ENCODE measurements around the gene TAF1B.

DNA sequence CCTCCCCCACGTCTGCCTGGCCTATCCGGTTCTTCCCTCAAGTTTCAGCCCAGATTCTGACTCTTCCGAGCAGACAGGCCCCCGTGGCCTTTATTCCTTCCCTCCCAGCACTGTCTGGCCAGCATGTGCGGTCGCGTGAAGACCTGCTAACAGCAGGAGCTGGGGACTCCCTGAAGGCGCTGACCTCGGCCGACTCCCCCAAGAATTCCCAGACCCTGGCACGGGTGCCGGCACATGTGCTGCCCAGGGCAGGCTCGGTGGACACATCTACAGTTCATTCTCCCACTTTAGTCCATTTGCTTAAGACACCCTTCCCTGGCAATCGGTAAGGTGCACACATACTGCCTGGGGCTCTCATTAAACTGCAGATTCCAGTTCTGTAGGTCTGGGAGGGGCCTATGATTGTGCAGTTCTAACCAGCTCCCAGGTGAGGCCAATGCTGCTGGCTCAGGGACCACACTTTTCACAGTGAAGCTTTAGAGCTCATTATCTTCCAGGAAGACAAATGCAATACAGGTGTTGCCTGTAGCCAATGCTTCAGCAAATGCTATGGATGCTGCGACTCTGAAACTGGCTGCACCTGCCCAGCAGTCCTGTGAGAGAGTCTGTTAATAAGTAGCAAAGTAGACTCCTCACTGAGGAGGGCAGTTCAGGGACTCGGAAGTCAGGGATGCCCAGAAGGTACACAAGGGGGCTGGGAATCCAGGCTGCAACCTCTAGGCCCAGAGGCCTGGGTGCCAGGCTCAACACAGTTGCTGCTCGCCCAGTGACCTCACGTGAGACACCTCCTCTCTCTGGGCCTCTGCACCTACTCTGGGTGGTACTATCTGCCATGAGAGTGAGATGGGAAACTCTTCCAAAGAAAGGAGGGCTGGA is 45.4 kb upstream of the TAF1B start:
- TF ChIP-seq, protein P1, sequence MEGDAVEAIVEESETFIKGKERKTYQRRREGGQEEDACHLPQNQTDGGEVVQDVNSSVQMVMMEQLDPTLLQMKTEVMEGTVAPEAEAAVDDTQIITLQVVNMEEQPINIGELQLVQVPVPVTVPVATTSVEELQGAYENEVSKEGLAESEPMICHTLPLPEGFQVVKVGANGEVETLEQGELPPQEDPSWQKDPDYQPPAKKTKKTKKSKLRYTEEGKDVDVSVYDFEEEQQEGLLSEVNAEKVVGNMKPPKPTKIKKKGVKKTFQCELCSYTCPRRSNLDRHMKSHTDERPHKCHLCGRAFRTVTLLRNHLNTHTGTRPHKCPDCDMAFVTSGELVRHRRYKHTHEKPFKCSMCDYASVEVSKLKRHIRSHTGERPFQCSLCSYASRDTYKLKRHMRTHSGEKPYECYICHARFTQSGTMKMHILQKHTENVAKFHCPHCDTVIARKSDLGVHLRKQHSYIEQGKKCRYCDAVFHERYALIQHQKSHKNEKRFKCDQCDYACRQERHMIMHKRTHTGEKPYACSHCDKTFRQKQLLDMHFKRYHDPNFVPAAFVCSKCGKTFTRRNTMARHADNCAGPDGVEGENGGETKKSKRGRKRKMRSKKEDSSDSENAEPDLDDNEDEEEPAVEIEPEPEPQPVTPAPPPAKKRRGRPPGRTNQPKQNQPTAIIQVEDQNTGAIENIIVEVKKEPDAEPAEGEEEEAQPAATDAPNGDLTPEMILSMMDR (IDR thresholded peaks at IDR 0.05; ENCODE audit: poor library complexity), result no peak
- no peak for TF ChIP-seq EZH2 (IDR thresholded peaks at IDR 0.05; ENCODE audit: borderline replicate concordance)
- TF ChIP-seq EZH2phosphoT487 (IDR thresholded peaks at IDR 0.05; ENCODE audit: low read depth, severe bottlenecking, unreplicated experiment), result no peak
